ENCODE data around the gene MAPK1IP1L. TPM values are rescaled to one million over a fixed set of nuclear protein-coding genes. Genes with fewer than 3 reads are reported as not detected.
A peak's percentile ranks its signal among the peaks of the same experiment; 100 is the strongest.

MAPK1IP1L gene
- total and polyA plus RNA-seq, 2 of the 13 experiments (the other 11 are each of a cell fraction or from before 2014, with no cell fraction given), result 27.8 to 68.4 TPM

DNA sequence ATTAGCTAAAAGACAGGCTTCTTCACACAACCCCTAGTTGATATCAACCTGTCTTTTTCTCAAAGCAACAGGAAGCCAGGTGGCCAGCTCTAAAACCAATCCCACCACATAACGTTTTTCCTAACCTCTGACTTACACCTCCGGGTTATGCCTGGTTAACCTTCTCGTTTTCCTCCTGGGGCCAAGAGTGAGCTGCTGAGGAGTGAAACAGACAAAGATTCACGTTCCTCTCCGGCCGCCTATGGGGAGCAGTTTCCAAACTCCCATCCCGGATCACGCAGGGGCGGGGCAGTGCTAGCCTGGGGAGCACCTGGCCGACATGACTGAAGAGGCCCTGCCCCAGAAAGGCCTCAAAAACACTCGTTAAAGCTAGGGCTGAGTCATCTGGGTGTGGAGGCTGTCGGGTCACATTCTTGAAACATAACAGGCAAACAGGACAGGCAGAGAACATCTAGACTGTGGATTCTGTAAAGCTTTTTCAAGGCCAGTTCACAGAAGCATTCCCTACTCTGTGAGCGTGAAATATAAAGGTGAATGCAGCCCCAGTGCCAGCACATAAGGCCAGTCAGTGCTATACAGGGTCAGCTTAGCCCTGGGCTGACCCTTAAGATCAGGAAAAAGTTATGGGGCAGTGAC is 51.7 kb downstream of the MAPK1IP1L start (continued):
- no peak for TF ChIP-seq STAT6 (CRISPR knock-in tag; IDR thresholded peaks at IDR 0.05; ENCODE audit: borderline replicate concordance)
- TF ChIP-seq ZNF724P (CRISPR knock-in tag; IDR thresholded peaks at IDR 0.05; ENCODE audit: borderline replicate concordance), result no peak
- TF ChIP-seq SRSF1 (optimal IDR thresholded peaks at IDR 0.05; ENCODE audit: low read depth, low read length), result no peak
- TF ChIP-seq ZBTB34 (CRISPR knock-in tag; IDR thresholded peaks at IDR 0.05), result no peak
- peak; percentile 56; the same call in 1 of the 2 replicates for TF ChIP-seq NCOA2 (CRISPR knock-in tag; IDR thresholded peaks at IDR 0.05)
- no peak for TF ChIP-seq MYNN (CRISPR knock-in tag; IDR thresholded peaks at IDR 0.05; ENCODE audit: low read depth)
- peak; percentile 88 for TF ChIP-seq RXRA (CRISPR knock-in tag; IDR thresholded peaks at IDR 0.05)
- TF ChIP-seq ZNF468 (CRISPR knock-in tag; IDR thresholded peaks at IDR 0.05), result 0 out of 2 replicates have a peak, but pooled peaks have one; percentile 31
- no peak for TF ChIP-seq FOXO4 (CRISPR knock-in tag; conservative IDR thresholded peaks at IDR 0.05)
- no peak for TF ChIP-seq ZNF550 (CRISPR knock-in tag; IDR thresholded peaks at IDR 0.05; ENCODE audit: borderline replicate concordance)
- 0 out of 2 replicates have a peak, but pooled peaks have one; percentile 11 for TF ChIP-seq SIX4 (CRISPR knock-in tag; IDR thresholded peaks at IDR 0.05)
- TF ChIP-seq ZNF160 (CRISPR knock-in tag; IDR thresholded peaks at IDR 0.05), result no peak
- no peak for TF ChIP-seq ZNF749 (CRISPR knock-in tag; IDR thresholded peaks at IDR 0.05; ENCODE audit: borderline replicate concordance)
- TF ChIP-seq, protein P1, sequence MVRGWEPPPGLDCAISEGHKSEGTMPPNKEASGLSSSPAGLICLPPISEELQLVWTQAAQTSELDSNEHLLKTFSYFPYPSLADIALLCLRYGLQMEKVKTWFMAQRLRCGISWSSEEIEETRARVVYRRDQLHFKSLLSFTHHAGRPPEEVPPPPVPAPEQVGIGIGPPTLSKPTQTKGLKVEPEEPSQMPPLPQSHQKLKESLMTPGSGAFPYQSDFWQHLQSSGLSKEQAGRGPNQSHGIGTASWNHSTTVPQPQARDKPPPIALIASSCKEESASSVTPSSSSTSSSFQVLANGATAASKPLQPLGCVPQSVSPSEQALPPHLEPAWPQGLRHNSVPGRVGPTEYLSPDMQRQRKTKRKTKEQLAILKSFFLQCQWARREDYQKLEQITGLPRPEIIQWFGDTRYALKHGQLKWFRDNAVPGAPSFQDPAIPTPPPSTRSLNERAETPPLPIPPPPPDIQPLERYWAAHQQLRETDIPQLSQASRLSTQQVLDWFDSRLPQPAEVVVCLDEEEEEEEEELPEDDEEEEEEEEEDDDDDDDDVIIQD (CRISPR knock-in tag; IDR thresholded peaks at IDR 0.05; ENCODE audit: low read depth), result peak; percentile 88; the same call in 1 of the 2 replicates
- no peak for TF ChIP-seq HNRNPUL1 (IDR thresholded peaks at IDR 0.05; ENCODE audit: low read depth, low read length)
- peak; percentile 75; the same call in 1 of the 2 replicates for TF ChIP-seq ZNF264 (CRISPR knock-in tag; IDR thresholded peaks at IDR 0.05)
- TF ChIP-seq TSC22D2 (CRISPR knock-in tag; IDR thresholded peaks at IDR 0.05; ENCODE audit: borderline replicate concordance), result no peak
- TF ChIP-seq, protein P2, sequence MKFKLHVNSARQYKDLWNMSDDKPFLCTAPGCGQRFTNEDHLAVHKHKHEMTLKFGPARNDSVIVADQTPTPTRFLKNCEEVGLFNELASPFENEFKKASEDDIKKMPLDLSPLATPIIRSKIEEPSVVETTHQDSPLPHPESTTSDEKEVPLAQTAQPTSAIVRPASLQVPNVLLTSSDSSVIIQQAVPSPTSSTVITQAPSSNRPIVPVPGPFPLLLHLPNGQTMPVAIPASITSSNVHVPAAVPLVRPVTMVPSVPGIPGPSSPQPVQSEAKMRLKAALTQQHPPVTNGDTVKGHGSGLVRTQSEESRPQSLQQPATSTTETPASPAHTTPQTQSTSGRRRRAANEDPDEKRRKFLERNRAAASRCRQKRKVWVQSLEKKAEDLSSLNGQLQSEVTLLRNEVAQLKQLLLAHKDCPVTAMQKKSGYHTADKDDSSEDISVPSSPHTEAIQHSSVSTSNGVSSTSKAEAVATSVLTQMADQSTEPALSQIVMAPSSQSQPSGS (CRISPR knock-in tag; IDR thresholded peaks at IDR 0.05), result 0 out of 2 replicates have a peak, but pooled peaks have one; percentile 20
- no peak for TF ChIP-seq ZNF678 (CRISPR knock-in tag; IDR thresholded peaks at IDR 0.05)
- TF ChIP-seq ZNF570 (CRISPR knock-in tag; IDR thresholded peaks at IDR 0.05; ENCODE audit: borderline replicate concordance), result no peak

Data from HepG2 (cell line).